ENCODE data around the gene XPO6. TPM values are rescaled to one million over a fixed set of nuclear protein-coding genes. Genes with fewer than 3 reads are reported as not detected.

The XPO6 gene
- total and polyA plus RNA-seq, 2 of the 13 experiments (the other 11 are each of a cell fraction or from before 2014, with no cell fraction given) = 109 to 129 TPM

- TF ChIP-seq PATZ1 (CRISPR knock-in tag; IDR thresholded peaks at IDR 0.05) (peak; percentile 79), ZNF484 (CRISPR knock-in tag; IDR thresholded peaks at IDR 0.05; ENCODE audit: borderline replicate concordance, low read depth) (0 out of 2 replicates have a peak, but pooled peaks have one; percentile 37), CENPBD1 (CRISPR knock-in tag; IDR thresholded peaks at IDR 0.05; ENCODE audit: borderline replicate concordance, low read depth) (no peak), KDM5A (IDR thresholded peaks at IDR 0.05; ENCODE audit: borderline replicate concordance, low read length) (peak; percentile 50; the same call in 1 of the 2 replicates), KLF11 (CRISPR knock-in tag; IDR thresholded peaks at IDR 0.05) (no peak), ZBTB3 (CRISPR knock-in tag; IDR thresholded peaks at IDR 0.05; ENCODE audit: borderline replicate concordance, low read depth) (peak; percentile 60; the same call in 1 of the 2 replicates), TFE3 (CRISPR knock-in tag; IDR thresholded peaks at IDR 0.05) (peak; percentile 74), RBFOX2 (IDR thresholded peaks at IDR 0.05; ENCODE audit: low read depth, low read length) (peak; percentile 82), KDM5B (CRISPR knock-in tag; IDR thresholded peaks at IDR 0.05; ENCODE audit: borderline replicate concordance) (peak; percentile 30; the same call in 1 of the 2 replicates), ZNF256 (CRISPR knock-in tag; conservative IDR thresholded peaks at IDR 0.05) (no peak), ELF1 (CRISPR knock-in tag; IDR thresholded peaks at IDR 0.05) (peak; percentile 81), NCOR1 (IDR thresholded peaks at IDR 0.05; ENCODE audit: borderline replicate concordance, low read length) (no peak), ZUFSP (CRISPR knock-in tag; IDR thresholded peaks at IDR 0.05; ENCODE audit: borderline replicate concordance) (0 out of 2 replicates have a peak, but pooled peaks have one; percentile 65), ZNF782 (CRISPR knock-in tag; IDR thresholded peaks at IDR 0.05; ENCODE audit: borderline replicate concordance) (no peak; the same call in 1 of the 2 replicates), ZFP91 (CRISPR knock-in tag; IDR thresholded peaks at IDR 0.05; ENCODE audit: borderline replicate concordance) (peak; percentile 81), ZNF441 (CRISPR knock-in tag; IDR thresholded peaks at IDR 0.05; ENCODE audit: borderline replicate concordance) (peak; percentile 65; the same call in 1 of the 2 replicates), ZNF605 (CRISPR knock-in tag; IDR thresholded peaks at IDR 0.05) (no peak), ZFP37 (CRISPR knock-in tag; IDR thresholded peaks at IDR 0.05; ENCODE audit: borderline replicate concordance) (0 out of 2 replicates have a peak, but pooled peaks have one; percentile 47), KDM4B (CRISPR knock-in tag; IDR thresholded peaks at IDR 0.05) (peak; percentile 59; the same call in 1 of the 2 replicates), RAD21 (CRISPR knock-in tag; IDR thresholded peaks at IDR 0.05) (peak; percentile 53), MED1 (CRISPR knock-in tag; IDR thresholded peaks at IDR 0.05) (peak; percentile 58), ZNF326 (CRISPR knock-in tag; IDR thresholded peaks at IDR 0.05; ENCODE audit: borderline replicate concordance) (no peak)
These were observed at the start of gene XPO6 (continued) for GRCh38 chr16:28211758-28212531.
